ENCODE results near the gene NTSR1.
"Not testable (repeated sequence)": the region's sequence is repeated elsewhere in the genome, so short reads cannot be mapped to it uniquely, and the experiment has no call there.

The NTSR1 gene

DNA sequence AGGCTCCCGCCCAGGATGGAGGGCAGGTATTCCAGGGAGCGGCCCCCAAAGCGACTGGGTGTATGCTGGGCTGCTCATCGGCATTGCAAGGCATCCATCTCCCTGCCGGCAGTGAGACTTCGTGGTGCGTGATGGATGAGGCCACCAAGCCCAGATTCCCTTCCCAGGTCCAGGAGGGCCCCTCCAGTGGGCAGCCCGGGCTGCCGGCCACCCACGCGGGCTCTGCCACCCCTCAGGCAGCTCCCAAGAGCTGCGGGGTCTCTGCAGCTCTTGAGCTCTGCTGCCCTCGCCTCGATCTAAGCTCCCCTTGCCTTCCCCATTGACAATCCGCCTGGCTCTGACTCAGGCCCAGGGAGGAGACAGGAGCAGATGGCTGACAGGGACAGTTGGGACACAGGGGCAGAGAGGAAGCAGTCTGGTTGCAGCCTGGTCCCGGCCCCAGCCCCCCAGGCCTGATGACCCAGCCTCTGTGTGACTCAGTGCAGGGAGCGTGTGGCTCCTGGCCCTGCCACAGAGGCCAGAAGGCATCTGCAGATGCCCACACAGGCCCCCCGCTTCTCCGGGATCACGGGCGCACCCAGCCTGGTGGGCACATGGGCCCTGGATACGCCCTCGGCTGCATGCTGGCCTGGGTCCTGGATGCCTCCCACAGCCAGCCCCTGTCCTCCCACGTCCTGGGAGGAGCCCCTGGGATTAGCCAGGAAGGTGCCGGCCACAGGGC is 33.3 kb upstream of the NTSR1 start:
- DNase-seq = no peak

DNA sequence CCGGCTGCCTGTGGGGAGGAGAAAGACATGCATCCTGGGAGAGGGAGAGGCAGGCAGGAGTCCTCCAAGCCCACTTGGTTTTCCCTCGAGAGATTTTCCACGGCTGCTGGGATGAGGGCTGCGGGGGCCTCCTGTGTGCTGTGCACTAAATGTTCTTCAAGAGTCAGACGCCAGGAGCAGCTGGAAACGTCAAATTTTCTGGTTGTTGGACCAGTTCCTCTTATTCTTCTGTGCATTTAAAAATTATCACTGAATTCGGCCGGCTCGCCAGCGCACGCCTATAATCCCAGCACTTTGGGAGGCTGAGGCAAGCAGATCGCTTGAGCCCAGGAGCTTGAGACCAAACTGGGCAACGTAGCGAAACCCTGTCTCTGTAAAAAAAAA is 32.8 kb upstream of the NTSR1 start:
- DNase-seq = no peak

- DNase-seq = no peak
Observed at GRCh38 chr20:62676976-62677375, 31.7 kb upstream of the NTSR1 start.

- no peak for DNase-seq
Observed at GRCh38 chr20:62677678-62678077, 31.0 kb upstream of the NTSR1 start.

GRCh38 chr20:62678553-62678952 is 30.1 kb upstream of the NTSR1 start:
- no peak for DNase-seq

DNA sequence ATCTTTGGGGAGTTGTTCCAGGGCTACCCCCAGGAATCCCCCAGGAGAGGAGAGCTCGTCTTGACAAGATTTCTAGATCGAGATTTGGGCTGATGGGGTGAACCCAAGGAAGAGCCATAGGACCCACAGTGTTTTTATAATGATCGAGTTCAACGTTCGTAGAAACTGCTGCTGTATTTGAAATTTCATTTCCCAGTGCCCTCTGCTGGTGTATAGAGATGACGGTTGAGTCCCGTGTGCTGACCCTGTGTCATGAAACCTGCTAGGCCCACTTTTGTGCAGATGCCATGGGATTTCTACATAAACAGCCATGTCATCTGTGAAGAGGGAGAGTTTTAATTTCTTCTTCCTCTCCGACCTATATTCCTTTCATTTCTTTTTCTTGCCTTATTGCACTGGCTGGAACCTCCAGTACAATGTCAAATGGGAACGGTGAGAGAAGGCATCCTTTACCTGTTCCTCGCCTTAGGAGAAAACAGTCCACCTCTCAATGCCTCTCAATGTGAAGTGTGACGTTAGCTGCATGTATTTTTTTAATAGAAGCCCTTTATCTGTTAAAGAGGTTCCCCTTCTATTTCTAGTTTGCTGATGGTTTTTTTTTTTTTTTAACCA is 28.6 kb upstream of the NTSR1 start:
- no peak for DNase-seq

- DNase-seq = no peak
Observed at GRCh38 chr20:62682912-62683517, 25.6 kb upstream of the NTSR1 start.

- DNase-seq = not testable (repeated sequence)
Observed at GRCh38 chr20:62683660-62684322, 24.8 kb upstream of the NTSR1 start.

GRCh38 chr20:62684981-62685380 is 23.7 kb upstream of the NTSR1 start:
- DNase-seq = no peak

- DNase-seq = no peak
Observed at GRCh38 chr20:62685781-62686555, 22.7 kb upstream of the NTSR1 start.

- no peak for DNase-seq
Observed at GRCh38 chr20:62686869-62687830, 21.5 kb upstream of the NTSR1 start.

DNA sequence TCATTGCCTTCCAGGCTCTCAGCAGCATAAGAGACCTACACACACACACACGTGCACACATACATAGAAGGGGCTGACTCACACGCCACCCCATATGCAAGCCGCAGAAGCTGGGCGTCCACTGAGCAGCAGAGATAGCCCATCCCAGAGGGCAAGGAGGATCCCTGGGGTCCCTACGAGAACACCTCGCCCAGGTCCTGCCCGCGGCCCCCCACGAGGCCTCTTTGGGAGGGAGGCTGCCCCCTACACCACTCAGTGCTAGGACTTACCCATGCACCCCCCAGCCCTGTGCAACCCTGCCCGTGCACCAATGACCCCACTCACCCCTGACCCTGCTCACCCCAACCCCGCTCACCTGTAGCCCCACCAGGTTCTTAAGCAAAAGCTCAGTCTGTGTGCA is 20.6 kb upstream of the NTSR1 start:
- DNase-seq = no peak

- DNase-seq = no peak
Observed at GRCh38 chr20:62688855-62689460, 19.7 kb upstream of the NTSR1 start.

- DNase-seq = no peak
Observed at GRCh38 chr20:62689861-62690260, 18.8 kb upstream of the NTSR1 start.

GRCh38 chr20:62690261-62690820 is 18.3 kb upstream of the NTSR1 start:
- no peak for DNase-seq

- no peak for DNase-seq
Observed at GRCh38 chr20:62691487-62691886, 17.1 kb upstream of the NTSR1 start.

- DNase-seq = no peak
Observed at GRCh38 chr20:62692176-62692575, 16.5 kb upstream of the NTSR1 start.

DNA sequence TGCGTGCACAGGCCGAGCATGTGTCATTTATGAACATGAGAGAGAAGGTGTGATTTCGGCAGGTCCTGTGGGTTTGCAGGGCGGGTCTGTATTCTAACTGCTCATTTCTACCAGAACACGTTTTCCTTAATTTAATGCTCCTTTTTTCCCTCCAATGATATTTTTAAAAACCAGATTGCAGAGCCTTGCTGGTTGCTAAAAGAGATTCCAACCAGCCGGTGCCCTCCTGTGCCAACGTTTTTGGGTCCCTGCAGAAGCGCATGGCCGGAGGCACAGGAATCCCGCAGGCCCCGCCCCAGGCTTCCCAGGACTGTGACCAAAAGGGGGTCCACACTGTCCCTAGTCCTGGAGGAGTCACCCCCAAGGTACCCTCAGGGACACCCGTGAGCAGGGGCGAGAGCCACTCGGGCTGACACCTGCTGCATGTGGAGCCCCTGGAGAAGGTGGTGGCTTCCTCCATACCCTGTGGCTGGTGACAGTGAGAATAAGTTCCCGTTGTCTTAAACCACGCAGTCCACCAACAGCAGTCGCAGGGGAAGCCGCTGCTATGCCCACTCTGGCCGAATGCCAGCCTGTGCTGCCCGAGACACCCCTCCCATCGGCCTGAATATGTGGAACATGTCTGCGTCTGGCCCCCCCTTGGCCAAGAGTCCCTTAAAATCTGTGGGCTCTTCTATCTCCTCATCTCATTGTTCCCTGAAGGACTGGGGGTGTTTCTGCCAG is 15.7 kb upstream of the NTSR1 start:
- no peak for DNase-seq

DNA sequence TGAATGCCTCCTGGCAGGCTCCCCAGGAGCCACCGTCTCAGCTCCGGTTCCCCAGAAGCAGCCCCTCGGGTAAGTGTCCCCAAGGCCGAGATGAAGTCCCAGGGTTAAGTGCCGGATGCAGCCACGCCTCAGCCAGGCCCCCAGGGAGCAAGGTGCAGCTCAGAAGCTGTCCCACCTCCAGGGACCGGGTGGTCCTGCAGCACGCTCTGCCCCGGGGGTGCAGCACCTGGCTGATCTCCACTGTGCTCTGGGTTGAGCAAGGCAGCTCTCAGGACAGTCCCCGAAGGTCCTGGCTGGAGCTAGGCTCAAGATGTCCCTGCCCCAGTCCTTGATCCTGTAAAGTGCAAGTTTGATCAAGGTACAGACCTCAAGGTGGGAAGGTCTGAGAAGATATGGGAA is 15.1 kb upstream of the NTSR1 start:
- no peak for DNase-seq

- no peak for DNase-seq
Observed at GRCh38 chr20:62694106-62694505, 14.5 kb upstream of the NTSR1 start.
